Measurements from ENCODE around the gene HRH2.

HRH2 gene

DNA sequence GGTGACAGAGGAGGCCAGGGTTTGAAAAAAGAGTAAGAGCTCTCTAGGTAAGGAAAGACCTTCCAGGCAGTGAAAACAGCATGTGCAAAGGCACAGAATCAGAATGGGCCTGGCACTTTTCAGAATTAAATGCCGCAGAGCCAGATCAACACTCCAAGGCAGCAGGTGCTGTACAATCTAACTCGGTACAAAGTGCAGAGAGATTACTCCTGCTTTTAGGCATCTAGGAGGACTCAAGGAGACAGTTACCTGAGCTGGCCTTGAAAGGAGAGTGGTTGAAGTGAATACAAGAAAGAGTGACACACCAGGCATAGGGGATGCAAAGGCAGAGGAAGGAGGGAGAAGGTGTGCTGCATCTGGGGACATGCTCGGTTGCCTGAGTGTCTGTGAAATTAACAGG lies 21.5 kb downstream of the HRH2 start:
- no peak for DNase-seq

- no peak for DNase-seq
Measured at GRCh38 chr5:175680020-175680419, 22.1 kb downstream of the HRH2 start.

- peak; percentile 73 for DNase-seq
Measured at GRCh38 chr5:175680463-175680862, 22.6 kb downstream of the HRH2 start.

- no peak for DNase-seq
Measured at GRCh38 chr5:175681045-175681967, 23.4 kb downstream of the HRH2 start.

DNA sequence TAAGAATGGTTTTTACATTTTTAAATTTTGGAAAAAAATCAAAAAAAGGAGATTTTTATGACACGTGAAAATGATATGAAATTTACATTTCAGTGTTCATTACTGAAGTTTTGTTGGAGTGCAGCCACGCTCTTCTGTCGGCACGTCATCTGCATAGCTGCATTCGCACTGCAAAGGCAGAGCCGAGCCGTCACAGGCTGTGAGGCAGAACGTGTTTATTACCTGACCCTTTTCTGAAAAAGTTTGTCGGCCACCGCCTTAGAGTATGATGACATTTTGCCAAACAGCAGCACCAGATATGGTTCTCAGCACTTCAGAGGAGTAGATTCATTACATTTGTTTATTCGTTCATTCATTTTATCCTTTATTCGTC lies 24.1 kb downstream of the HRH2 start:
- no peak for DNase-seq

DNA sequence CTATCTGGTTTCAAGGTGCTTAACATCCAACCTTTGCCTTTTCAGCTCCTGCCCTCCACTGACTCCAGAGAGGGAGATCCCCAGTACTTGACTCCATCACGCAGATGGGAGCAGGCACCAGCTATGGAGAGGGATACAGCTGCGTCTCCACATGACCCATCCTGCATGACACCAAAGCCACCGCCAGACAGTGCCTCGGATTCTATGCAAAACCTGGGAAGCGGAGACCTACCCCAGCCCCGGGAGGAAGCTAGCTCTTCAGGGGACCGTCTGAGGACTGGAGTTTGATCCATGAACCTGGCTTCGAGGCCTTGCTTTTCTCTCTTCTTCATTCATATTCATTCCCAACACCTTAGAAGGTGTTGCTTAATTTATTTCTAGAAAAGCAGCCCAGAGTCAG lies 24.8 kb downstream of the HRH2 start:
- DNase-seq: no peak

GRCh38 chr5:175683231-175683630 lies 25.4 kb downstream of the HRH2 start:
- DNase-seq: no peak

- no peak for DNase-seq
Measured at GRCh38 chr5:175683921-175684320, 26.1 kb downstream of the HRH2 start.

- DNase-seq: no peak
Measured at GRCh38 chr5:175684931-175685330, 27.1 kb downstream of the HRH2 start.

DNA sequence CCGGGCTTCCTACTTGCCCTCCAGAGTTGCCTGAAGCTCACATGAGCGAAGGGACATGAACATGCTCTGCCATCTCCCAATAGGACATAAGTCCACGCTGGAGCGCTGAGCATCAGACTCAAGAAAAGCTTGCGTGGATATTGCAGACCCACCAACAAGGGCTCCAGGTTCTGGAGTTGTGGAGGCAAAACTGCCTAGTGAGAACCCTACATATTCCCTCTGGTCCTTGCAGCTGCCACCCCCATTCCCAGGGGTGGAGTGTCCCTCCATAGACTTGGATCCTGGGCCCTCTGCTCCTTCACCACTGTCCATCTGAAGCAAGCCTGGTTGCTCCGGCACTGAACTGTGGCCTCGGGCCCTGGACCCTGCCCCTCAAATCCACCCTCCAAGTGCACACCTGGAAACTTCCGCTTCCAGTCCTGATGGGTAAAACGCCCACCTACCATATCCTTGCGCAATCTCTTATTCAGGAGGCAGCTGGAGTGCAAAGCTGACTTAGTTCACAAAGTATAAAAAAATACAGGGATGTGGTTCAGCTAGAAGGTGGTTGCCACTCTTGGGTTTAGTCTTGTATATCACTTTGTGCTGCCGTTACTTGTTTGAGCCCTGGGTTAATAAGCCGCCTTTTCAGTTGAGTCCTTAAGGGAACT lies 28.0 kb downstream of the HRH2 start:
- no peak for DNase-seq

GRCh38 chr5:175686396-175686795 lies 28.5 kb downstream of the HRH2 start:
- DNase-seq: no peak

DNA sequence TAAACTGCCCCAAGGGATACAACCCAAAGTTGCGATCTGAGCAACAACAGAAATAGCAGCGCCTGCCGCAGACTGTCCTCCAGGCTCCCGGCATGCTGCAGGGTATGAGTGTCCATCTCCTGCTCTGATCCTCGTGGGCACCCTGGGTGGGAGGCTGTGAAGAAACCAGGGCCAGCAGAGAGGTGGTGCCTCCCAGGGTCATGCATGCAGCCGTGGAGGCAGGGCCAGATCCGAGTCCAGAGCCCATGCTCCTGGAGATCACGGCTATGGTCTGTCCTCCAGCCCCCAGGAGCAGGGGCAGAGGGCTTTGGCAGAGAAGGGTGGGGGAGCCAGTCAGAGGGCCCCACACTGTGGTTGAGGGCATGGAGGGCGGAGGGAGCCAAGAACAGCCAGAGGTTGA lies 29.0 kb downstream of the HRH2 start:
- no peak for DNase-seq

DNA sequence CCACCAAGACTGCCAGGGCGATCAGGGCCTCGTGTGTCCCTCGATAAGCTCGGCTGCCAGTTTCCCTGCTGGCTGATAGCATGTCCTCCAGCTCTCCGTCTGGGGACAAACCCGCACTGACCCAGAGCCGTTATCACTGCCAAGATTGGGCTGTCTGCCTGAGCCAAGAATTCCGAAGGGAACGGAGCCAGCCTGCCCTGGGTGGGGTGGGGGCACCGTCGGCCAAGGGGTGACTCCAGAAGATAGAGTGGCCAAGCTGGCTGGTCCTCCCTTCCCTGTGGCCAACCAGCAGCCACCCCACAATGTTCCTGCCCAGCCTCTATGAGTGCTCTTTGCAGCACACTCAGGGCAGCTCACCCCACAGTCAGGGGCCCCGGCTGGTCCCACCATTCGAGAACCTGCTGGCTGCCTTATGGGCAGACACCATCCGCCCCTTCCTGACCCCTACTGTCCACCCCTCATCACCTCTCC lies 29.4 kb downstream of the HRH2 start:
- DNase-seq: no peak

GRCh38 chr5:175688352-175689146 lies 30.7 kb downstream of the HRH2 start:
- DNase-seq: no peak

GRCh38 chr5:175689147-175689991 lies 31.5 kb downstream of the HRH2 start:
- peak; percentile 98 for DNase-seq

GRCh38 chr5:175690025-175690424 lies 32.2 kb downstream of the HRH2 start:
- DNase-seq: no peak

DNA sequence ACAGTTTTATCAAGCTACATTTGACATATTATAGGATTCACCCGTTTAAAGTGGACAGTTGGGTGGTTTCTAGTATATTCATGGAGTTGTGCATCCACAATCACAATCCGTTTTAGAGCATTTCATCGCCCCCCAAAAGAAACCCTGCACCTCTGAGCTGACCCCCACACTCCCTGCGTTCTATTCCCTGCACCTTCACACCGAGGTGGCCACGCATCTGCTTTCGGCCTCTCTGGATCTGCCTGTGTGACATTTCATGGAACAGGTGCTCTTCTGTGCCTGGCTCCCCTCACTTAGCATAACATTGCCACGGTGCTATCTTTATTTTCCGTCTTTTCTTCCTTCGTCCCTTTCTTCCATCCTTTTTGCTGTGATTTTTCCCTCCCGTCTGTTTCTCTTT lies 32.7 kb downstream of the HRH2 start:
- no peak for DNase-seq

GRCh38 chr5:175691761-175692160 lies 33.9 kb downstream of the HRH2 start:
- DNase-seq: no peak

DNA sequence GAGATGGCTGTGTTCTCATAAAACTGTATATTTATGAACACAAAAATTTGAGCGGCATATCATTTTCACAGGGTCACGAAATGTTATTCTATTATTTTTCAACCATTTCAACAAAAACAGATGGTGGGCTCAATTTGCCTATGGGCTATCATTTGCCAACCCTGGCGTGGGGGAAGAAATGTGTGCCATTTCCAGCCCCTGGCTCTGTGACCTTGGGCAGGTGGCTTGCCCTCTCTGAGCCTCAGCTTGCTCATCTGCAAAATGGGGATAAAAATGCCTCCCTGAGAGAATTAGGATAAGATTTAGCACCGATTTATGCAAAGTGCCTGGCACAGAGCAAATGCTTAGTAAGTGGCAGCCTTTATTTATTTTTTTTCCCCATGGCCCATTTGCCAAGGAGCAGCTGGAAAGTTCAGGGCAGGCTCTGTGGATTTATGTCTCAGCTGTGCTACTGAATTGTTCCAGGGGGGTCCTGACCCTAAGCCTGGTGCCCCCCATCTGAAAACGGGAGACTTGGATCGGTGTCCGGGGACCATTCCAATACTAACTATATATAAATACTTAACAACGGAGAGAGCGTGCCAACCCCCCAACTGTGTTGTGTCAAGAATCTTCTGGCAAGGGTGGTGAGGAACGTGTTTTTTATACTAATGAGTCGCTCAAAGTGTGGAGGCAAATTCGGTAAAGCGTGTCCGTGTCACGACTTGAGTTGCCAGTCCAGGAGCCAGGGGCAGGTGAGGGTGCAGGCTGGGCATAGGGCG lies 34.5 kb downstream of the HRH2 start:
- no peak for DNase-seq

- peak; percentile 55 for DNase-seq
Measured at GRCh38 chr5:175692996-175693710, 35.3 kb downstream of the HRH2 start.

GRCh38 chr5:175693741-175694140 lies 35.9 kb downstream of the HRH2 start:
- no peak for DNase-seq

Measured in inflammatory macrophage treated with lipopolysaccharide for 4 hours (primary cell).